GM21825 (cell line): ENCODE measurements around the gene TULP1.

Experiments
- ATAC-seq: cut with Tn5 transposase; IDR thresholded peaks from one replicate; pipeline ENCODE4 v1.9.1; 2021; ENCODE audit warnings: mild to moderate bottlenecking, moderate library complexity; ENCODE audit not compliant: unreplicated experiment

Gene TULP1

GRCh38 chr6:35468980-35469750, 43.5 kb downstream of the TULP1 start:
- ATAC-seq: no peak

GRCh38 chr6:35468181-35468979, 44.3 kb downstream of the TULP1 start, which contains the start of gene RPL10A:
Gene RPL10A (plus strand): TSS chr6:35468401. CDS start chr6:35468435, 34 bp downstream.
- peak; percentile 76 for ATAC-seq

- ATAC-seq: no peak
Observed at GRCh38 chr6:35465646-35466045, 47.0 kb downstream of the TULP1 start.

- ATAC-seq: no peak
Observed at GRCh38 chr6:35463292-35463691, 49.4 kb downstream of the TULP1 start.

- ATAC-seq: no peak
Observed at GRCh38 chr6:35461270-35461669, 51.4 kb downstream of the TULP1 start.

GRCh38 chr6:35457907-35458306, 54.8 kb downstream of the TULP1 start:
- ATAC-seq: no peak

- no peak for ATAC-seq
Observed at GRCh38 chr6:35454391-35455110, 58.1 kb downstream of the TULP1 start.

- ATAC-seq: no peak
Observed at GRCh38 chr6:35453236-35453635, 59.5 kb downstream of the TULP1 start.

- peak; percentile 80 for ATAC-seq
Observed at GRCh38 chr6:35452183-35453090, 60.3 kb downstream of the TULP1 start, which contains the start of gene FANCE. Gene FANCE (plus strand): TSS chr6:35452338. CDS start chr6:35452546, 208 bp downstream.

GRCh38 chr6:35451354-35452182, 61.1 kb downstream of the TULP1 start:
- ATAC-seq: no peak

GRCh38 chr6:35449287-35449881, 63.3 kb downstream of the TULP1 start:
- ATAC-seq: peak; percentile 41

- no peak for ATAC-seq
Observed at GRCh38 chr6:35448191-35448590, 64.5 kb downstream of the TULP1 start.
